ENCODE data around the gene FLII. TPM values are rescaled to one million over a fixed set of nuclear protein-coding genes. Genes with fewer than 3 reads are reported as not detected.

FLII gene
- total RNA-seq, 1 experiment from 2014 or later, result 298 TPM

DNA sequence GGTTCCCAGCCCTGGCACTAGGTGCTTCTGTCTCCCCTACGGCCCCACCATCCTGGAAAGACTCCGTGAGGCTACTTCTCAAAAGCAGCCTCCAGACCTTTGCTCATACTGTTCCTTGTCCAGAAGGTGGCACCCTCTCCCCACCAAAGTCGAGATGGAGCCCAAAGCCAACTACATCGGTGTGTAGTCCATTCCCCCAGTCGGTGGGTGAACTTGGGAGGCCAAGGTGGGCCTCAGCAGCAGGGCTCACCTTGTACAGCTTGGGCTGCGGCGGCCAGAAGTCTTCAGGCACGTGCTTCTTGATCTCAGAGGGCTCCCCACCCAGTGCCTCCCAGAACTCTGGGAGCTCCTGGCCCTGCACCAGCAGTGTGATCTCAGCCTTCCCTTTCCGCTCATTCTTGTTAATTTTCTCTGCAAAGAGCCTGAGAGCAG, 10.2 kb downstream of the FLII start:
- no peak overlapping the region for H3K18ac ChIP-seq (ENCODE audit: insufficient read length, low read depth, low read length)
- no peak overlapping the region for H2AFZ ChIP-seq (ENCODE audit: low read length)
- H3K4me1 ChIP-seq (ENCODE audit: insufficient read depth, low read length), result peaks cover 3% of the 10 kb centered on the region; the same call in 1 of the 2 replicates
- peak; percentile 86 for DNase-seq
- peaks cover 3% of the 10 kb centered on the region for H4K20me1 ChIP-seq (ENCODE audit: control insufficient read depth, insufficient read depth, insufficient read length)
- H3K23me2 ChIP-seq (ENCODE audit: insufficient read length, low read depth, low read length, poor library complexity, severe bottlenecking), result no peaks in the 10 kb centered on the region
- H2BK15ac ChIP-seq (ENCODE audit: low read depth, low read length), result no peak overlapping the region
- no peak overlapping the region for H2BK20ac ChIP-seq (ENCODE audit: low read depth, low read length, poor library complexity, severe bottlenecking)
- Mint-ChIP-seq H3K4me3 (peak overlapping the region in 1 of 2 experiments; percentile 65; a peak in 3 of 5 replicates), H3K9me3 (no peaks in the 10 kb centered on the region; a peak in 1 of 5 replicates), H3K27me3 (ENCODE audit: low read depth) (no peaks in the 10 kb centered on the region; the same call in 1 of the 2 replicates), H3K27ac (peak overlapping the region; percentile 24 to 93 (median 90); a peak in 5 of 7 replicates), H3K4me1 (peaks cover 15 to 25% of the 10 kb centered on the region in 2 experiments), H3K36me3 (ENCODE audit: insufficient read depth in 1 of 3, low read depth in 3 of 3) (peaks cover 25 to 87% (median 85%) of the 10 kb centered on the region in 3 experiments; a peak in 6 of 7 replicates)
- H3K4me2 ChIP-seq (ENCODE audit: insufficient read depth, insufficient read length, low read length), result no peak overlapping the region
- WGBS (ENCODE audit: extremely low coverage, insufficient read length, low lambda C conversion rate), result no CpG with 5 or more reads among the region's 9 CpGs
- H3K9ac ChIP-seq (ENCODE audit: extremely low read depth, insufficient read length, low read length), result no peak overlapping the region
- H2BK12ac ChIP-seq (ENCODE audit: insufficient read length, low read depth, low read length), result no peak overlapping the region
- no peaks in the 10 kb centered on the region for H3K79me1 ChIP-seq (ENCODE audit: insufficient read depth, low read depth, low read length, poor library complexity, severe bottlenecking)
- peak; percentile 75 for TF ChIP-seq CTCF (conservative IDR thresholded peaks at IDR 0.05)
- H2AK5ac ChIP-seq (ENCODE audit: insufficient read length, low read length), result no peak overlapping the region
- H3K9me3 ChIP-seq (ENCODE audit: control insufficient read depth, low read depth, low read length), result no peaks in the 10 kb centered on the region
- no peak overlapping the region for H3K4ac ChIP-seq (ENCODE audit: low read depth, low read length)
- H3K27me3 ChIP-seq (ENCODE audit: insufficient read depth, low read length), result no peaks in the 10 kb centered on the region
- H4K8ac ChIP-seq (replicated peaks; ENCODE audit: insufficient read length, low read depth, low read length), result no peak overlapping the region
- no peak overlapping the region for H3K14ac ChIP-seq (ENCODE audit: insufficient read depth, low read length)
- H4K91ac ChIP-seq (ENCODE audit: insufficient read length, low read depth, low read length), result no peak overlapping the region
- H2BK120ac ChIP-seq (ENCODE audit: low read depth, low read length, poor library complexity, severe bottlenecking), result no peak overlapping the region
- H3K79me2 ChIP-seq (ENCODE audit: insufficient read depth, low read length), result no peaks in the 10 kb centered on the region
- no peak overlapping the region for H3T11ph ChIP-seq (ENCODE audit: low read length)
- H2BK5ac ChIP-seq (ENCODE audit: insufficient read length, low read length), result no peak overlapping the region
- H3K56ac ChIP-seq (ENCODE audit: insufficient read length, low read depth, low read length), result no peak overlapping the region
- H3K27ac ChIP-seq (ENCODE audit: insufficient read length, low read depth, low read length), result no peak overlapping the region
- H3K23ac ChIP-seq (ENCODE audit: insufficient read length, low read depth, low read length), result no peak overlapping the region
- H4K5ac ChIP-seq (ENCODE audit: insufficient read length, low read depth, low read length), result no peak overlapping the region
